Measurements from ENCODE around the gene U2AF1L4.

DNA sequence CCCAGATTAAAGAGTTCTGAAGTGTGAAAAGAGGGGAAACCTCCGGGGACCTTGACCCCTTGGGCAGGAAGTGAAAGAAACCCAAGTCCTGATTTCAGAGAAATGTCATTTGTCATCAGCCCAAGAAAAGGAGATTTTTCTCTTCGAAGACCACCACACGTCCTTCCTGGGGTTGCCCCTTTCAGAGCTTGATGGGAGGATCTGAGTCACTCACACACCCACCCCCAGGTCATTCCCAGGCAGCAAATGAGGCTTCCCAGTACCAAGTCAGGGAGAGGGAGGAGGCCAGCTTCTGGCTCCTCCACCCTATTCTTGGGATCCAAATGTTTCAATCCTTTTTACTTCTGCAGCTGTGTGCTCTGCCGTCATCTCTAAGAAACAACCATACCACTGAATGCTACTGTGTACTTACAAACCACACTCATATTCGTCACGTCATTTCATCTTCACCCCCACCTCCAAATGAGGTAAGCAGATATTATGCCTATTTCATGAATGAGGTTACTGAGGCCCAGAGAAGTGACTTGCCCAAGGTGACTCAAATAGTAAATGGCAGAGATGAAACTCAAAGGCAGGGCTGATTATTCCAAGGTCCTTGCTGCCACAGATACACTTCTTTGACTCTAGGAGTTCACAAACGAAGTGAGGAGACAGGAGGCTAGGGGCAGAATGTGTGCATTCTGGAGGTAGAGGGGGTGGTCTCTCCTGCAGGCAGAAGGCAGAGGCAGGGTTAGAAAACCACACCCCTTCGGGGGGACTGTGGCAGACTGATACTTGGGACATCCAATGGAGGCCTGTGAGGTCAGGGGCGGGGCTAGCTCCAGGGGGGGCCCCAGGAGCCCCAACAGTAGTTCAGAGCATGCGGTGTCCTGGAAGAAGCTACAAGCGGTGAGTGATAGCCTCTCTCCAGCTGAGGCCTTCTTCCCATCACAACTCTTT is 32.4 kb downstream of the U2AF1L4 start:
- no peak for TF ChIP-seq CTCF (IDR thresholded peaks at IDR 0.05)
- no peak for TF ChIP-seq EZH2 (IDR thresholded peaks at IDR 0.05; ENCODE audit: borderline replicate concordance, insufficient read depth, low read depth, low read length, poor library complexity, severe bottlenecking)
